ENCODE results near the gene KDM1B.

The KDM1B gene, protein sequence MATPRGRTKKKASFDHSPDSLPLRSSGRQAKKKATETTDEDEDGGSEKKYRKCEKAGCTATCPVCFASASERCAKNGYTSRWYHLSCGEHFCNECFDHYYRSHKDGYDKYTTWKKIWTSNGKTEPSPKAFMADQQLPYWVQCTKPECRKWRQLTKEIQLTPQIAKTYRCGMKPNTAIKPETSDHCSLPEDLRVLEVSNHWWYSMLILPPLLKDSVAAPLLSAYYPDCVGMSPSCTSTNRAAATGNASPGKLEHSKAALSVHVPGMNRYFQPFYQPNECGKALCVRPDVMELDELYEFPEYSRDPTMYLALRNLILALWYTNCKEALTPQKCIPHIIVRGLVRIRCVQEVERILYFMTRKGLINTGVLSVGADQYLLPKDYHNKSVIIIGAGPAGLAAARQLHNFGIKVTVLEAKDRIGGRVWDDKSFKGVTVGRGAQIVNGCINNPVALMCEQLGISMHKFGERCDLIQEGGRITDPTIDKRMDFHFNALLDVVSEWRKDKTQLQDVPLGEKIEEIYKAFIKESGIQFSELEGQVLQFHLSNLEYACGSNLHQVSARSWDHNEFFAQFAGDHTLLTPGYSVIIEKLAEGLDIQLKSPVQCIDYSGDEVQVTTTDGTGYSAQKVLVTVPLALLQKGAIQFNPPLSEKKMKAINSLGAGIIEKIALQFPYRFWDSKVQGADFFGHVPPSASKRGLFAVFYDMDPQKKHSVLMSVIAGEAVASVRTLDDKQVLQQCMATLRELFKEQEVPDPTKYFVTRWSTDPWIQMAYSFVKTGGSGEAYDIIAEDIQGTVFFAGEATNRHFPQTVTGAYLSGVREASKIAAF

DNA sequence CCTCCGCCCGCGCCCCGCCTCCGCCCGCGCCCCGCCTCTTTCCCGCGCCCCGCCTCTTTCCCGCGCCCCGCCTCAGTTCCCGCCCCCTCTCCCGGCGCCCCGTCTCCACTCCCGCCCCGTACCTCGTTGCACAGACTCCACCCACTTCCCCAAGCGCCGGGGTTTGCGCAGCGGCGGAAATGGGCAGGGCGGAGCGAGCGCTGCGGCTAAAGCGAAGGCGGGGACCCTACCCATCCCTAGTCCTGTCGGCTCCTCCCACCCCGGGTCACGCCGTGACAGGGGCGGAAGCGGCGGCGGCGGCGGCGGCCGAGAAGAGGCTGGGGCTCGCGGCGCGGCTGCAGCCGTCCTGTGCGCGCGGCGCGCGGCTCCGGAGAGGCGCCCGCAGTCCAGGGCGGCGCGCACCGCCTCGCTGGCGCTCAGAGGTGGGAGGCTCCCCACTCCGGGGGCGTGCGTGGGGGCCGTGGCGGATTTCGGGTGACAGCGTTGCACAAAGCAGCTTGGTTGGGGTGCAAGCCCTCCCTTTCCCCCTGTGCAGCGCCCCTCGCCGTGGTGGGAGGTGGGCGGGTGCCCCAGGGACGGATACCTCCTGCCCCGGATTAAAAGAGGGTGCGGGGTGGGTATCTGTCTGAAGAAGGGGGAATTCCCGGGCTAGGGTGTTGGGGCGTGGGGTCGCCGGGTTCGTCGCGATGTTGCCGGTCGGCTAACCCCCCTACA, at the start of gene KDM1B:
TSS of gene KDM1B (plus strand) at position 273 of the 714 bp plus-strand sequence. CDS start 4,474 bp downstream, outside the sequence.
- DNase-seq (ENCODE audit: low read depth): peak; percentile 99

GRCh38 chr6:18107061-18107460, 48.2 kb upstream of the KDM1B start:
- no peak for DNase-seq (ENCODE audit: low read depth)

- DNase-seq (ENCODE audit: low read depth): no peak
Measured at GRCh38 chr6:18110162-18110561, 45.1 kb upstream of the KDM1B start.

DNA sequence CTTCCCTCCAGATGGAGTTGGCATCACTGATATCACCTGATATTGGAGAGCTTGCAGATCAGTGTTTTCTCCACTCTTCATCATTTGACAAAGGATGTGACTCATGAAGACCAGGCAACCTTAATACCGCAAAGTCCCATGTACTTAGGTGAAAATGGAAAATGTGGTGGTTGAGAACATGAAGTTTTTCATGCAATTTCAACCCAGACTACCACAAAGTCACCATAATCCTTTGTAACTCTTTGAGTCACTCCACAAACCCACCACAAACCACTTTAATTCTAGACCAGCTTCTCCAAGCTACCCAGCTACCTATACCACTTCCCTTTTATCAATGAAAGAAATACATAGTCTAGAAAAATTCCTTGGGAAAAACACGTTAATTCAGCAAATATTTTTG, 39.9 kb upstream of the KDM1B start:
- peak; percentile 14 for DNase-seq (ENCODE audit: low read depth)

GRCh38 chr6:18117136-18117535, 38.1 kb upstream of the KDM1B start:
- DNase-seq (ENCODE audit: low read depth): no peak

GRCh38 chr6:18118330-18118729, 36.9 kb upstream of the KDM1B start:
- DNase-seq (ENCODE audit: low read depth): no peak

DNA sequence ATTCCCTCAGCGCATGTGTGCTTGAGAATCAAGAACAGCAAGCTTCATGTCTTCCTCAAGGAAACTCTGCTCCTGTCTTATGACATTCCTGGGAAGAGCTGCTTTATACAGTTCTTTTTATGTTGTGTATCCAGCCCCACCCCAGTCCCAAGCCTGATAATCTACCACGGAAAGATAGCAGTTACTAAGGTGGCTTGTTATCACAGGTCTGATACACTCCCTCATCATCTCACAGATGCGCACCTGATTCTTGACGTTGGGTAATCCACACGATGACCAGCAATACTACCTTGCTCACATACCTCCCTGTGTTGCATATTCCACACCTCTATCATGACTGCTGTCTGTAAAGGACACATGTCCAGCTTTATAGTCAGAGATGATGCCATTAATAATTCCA, 36.0 kb upstream of the KDM1B start:
- no peak for DNase-seq (ENCODE audit: low read depth)

DNA sequence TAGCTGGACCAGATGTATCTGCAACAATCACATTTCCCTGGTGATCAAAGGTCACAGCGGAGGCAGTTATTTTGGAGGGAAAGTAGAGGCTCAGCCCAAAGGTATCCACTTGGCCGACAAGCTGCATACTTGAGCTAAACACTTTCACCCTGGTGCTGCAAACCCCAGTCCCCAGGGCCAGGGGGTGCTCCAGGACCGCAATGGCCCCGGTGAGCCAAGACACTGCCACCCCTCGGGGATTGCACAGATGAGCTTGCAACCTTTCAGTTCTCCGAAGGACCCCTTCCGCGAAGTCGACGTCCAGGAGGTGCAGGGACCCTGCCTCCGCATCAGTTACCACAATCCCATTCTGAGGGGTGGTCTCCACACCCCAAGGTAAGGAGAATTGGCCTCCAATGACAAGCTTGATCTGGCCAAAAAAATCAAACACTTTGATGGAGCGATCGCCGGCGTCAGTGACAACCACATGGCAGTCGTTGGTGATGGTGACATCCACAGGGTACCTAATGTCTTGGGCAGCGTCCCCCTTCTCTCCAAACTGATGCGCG, 33.6 kb upstream of the KDM1B start:
- no peak for DNase-seq (ENCODE audit: low read depth)

GRCh38 chr6:18122128-18123093, 32.8 kb upstream of the KDM1B start, which contains the start of gene NHLRC1:
TSS of gene NHLRC1 (minus strand) at chr6:18122677. CDS start at chr6:18122606, 71 bp downstream.
- DNase-seq (ENCODE audit: low read depth): peak; percentile 88

DNA sequence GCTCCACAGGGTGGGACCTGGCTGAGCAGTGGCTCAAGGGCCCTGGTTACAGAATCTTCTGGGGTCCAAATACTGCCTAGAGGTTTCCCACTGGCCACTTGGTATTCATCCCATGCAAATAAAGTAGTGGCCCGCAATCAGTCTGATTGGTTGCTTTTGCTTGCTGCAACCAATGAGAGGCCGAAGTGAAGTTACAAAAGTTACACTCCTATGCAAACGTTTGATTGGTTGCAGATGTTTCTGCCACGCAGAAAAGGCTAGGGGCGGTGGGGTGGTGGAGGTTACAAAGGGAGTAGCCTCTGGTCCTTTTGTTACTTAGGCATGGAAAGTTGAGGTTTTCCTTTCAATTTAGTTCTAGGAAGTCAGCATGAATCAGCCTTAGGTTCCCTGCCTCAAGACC, 29.1 kb upstream of the KDM1B start:
- DNase-seq (ENCODE audit: low read depth): peak; percentile 18

DNA sequence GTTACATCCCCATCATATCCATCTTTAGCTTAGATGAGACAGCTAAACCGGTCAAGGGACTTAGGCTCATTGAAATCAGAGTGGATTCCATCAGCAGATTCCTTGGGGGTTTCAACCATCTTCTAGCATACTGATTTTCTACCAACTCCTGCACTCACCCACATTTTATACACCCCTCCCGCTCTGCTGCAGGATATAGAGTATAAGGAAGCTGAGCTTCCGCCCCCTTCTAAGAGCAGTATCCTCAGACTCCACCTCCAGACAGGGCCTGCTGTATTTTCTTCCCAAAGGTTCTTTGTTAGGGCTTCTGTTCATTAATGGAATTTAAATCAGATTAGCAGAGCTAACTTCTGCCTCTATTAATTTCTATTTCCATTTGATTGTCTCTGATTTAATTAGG, 22.9 kb upstream of the KDM1B start:
- no peak for DNase-seq (ENCODE audit: low read depth)

- DNase-seq (ENCODE audit: low read depth): no peak
Measured at GRCh38 chr6:18135171-18135570, 20.1 kb upstream of the KDM1B start.

- DNase-seq (ENCODE audit: low read depth): no peak
Measured at GRCh38 chr6:18136260-18136659, 19.0 kb upstream of the KDM1B start.

- no peak for DNase-seq (ENCODE audit: low read depth)
Measured at GRCh38 chr6:18138906-18139305, 16.3 kb upstream of the KDM1B start.

- DNase-seq (ENCODE audit: low read depth): no peak
Measured at GRCh38 chr6:18139935-18140621, 15.1 kb upstream of the KDM1B start.

GRCh38 chr6:18141805-18142590, 13.2 kb upstream of the KDM1B start:
- DNase-seq (ENCODE audit: low read depth): no peak

- no peak for DNase-seq (ENCODE audit: low read depth)
Measured at GRCh38 chr6:18142591-18142861, 12.7 kb upstream of the KDM1B start.

- peak; percentile 88 for DNase-seq (ENCODE audit: low read depth)
Measured at GRCh38 chr6:18147160-18147559, 8.1 kb upstream of the KDM1B start.

DNA sequence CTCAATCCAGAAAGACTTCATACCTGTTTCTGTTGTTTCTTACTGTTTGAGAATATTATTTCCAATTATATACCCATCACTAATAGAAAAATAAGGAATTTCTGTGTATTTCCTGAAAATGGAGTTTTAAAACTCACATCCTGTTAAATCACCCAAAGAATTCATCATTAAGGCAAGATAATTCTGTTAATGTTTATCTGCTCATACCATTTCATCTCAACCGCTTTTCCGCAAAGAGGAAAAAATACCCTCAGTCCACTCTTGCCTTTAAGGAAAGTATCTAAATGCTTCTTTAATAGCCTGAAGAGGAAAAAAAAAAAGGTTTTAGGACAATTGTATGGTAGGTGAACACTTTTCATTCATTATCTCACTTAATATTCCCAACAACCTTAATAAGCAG, 7.6 kb upstream of the KDM1B start:
- no peak for DNase-seq (ENCODE audit: low read depth)
